MM.1S (cell line): ENCODE data around the gene LRCH1.

Source experiments
- CTCF ChIP-seq: fragments of 300-600 bp; sonication (generic); IDR thresholded peaks from 2 replicates; pipeline ENCODE4 v1.5.1; 2016; ENCODE audit warnings: antibody characterized with exemption, low read length, mixed read lengths
- EZH2phosphoT487 ChIP-seq: fragments of 300-600 bp; sonication (generic); IDR thresholded peaks from 2 replicates; pipeline ENCODE4 v1.6.1; 2018; ENCODE audit warnings: antibody characterized with exemption, low read length

GRCh38 chr13:46617229-46617721 is 64.3 kb downstream of the LRCH1 start:
- TF ChIP-seq CTCF (no peak), EZH2phosphoT487 (no peak)
